H9 (cell line): ENCODE data around the gene TRIM17. TPM values are rescaled to one million over a fixed set of nuclear protein-coding genes. Genes with fewer than 3 reads are reported as not detected.
A peak's percentile ranks its signal among the peaks of the same experiment; 100 is the strongest.

ENCODE experiments used
- DNase-seq: peaks from one replicate; pipeline ENCODE4 v3.0.0-alpha.2; 2017
- H2AFZ ChIP-seq: one replicate; pipeline ENCODE4 v1.6.1; 2013; ENCODE audit warnings: mild to moderate bottlenecking, low read length, control low read depth, moderate library complexity
- H2AK5ac ChIP-seq: 2 replicates; pipeline ENCODE4 v1.6.1; 2013; ENCODE audit warnings: low read length, control low read depth, mixed read lengths; ENCODE audit not compliant: insufficient read length
- H2BK120ac ChIP-seq: one replicate; pipeline ENCODE4 v1.6.1; 2013; ENCODE audit warnings: low read depth, mild to moderate bottlenecking, low read length, control low read depth, inconsistent platforms; ENCODE audit not compliant: poor library complexity, severe bottlenecking
- H2BK12ac ChIP-seq: 2 replicates; pipeline ENCODE4 v1.6.1; 2013; ENCODE audit warnings: low read length, control low read depth, mixed read lengths, low read depth; ENCODE audit not compliant: insufficient read length
- H2BK15ac ChIP-seq: 2 replicates; pipeline ENCODE4 v1.6.1; 2013; ENCODE audit warnings: low read depth, low read length, control low read depth
- H2BK20ac ChIP-seq: one replicate; pipeline ENCODE4 v1.6.1; 2013; ENCODE audit warnings: low read depth, mild to moderate bottlenecking, low read length, control low read depth, inconsistent platforms; ENCODE audit not compliant: poor library complexity, severe bottlenecking
- H2BK5ac ChIP-seq: 2 replicates; pipeline ENCODE4 v1.6.1; 2013; ENCODE audit warnings: low read length, control low read depth, mixed read lengths; ENCODE audit not compliant: insufficient read length
- H3K14ac ChIP-seq: 2 replicates; pipeline ENCODE4 v1.6.1; 2013; ENCODE audit warnings: low read length, control low read depth; ENCODE audit not compliant: insufficient read depth
- H3K18ac ChIP-seq: 2 replicates; pipeline ENCODE4 v1.6.1; 2013; ENCODE audit warnings: low read depth, mild to moderate bottlenecking, mixed read lengths, low read length, control low read depth; ENCODE audit not compliant: insufficient read length
- H3K23ac ChIP-seq: 2 replicates; pipeline ENCODE4 v1.6.1; 2013; ENCODE audit warnings: low read length, control low read depth, mixed read lengths, low read depth; ENCODE audit not compliant: insufficient read length
- H3K23me2 ChIP-seq: 2 replicates; pipeline ENCODE4 v1.6.1; 2013; ENCODE audit warnings: low read depth, mild to moderate bottlenecking, mixed read lengths, low read length, control low read depth; ENCODE audit not compliant: insufficient read length, poor library complexity, severe bottlenecking
- H3K27ac ChIP-seq: 2 replicates; pipeline ENCODE4 v1.5.1; 2013; ENCODE audit warnings: low read length, control low read depth, mixed read lengths, low read depth; ENCODE audit not compliant: insufficient read length
- H3K27me3 ChIP-seq: 2 replicates; pipeline ENCODE4 v1.6.1; 2013; ENCODE audit warnings: low read length, control low read depth, inconsistent platforms; ENCODE audit not compliant: insufficient read depth
- H3K4ac ChIP-seq: 2 replicates; pipeline ENCODE4 v1.6.1; 2013; ENCODE audit warnings: low read depth, mild to moderate bottlenecking, control low read depth, inconsistent platforms, low read length, moderate library complexity
- H3K4me1 ChIP-seq: 2 replicates; pipeline ENCODE4 v1.6.1; 2013; ENCODE audit warnings: low read length, control low read depth, inconsistent platforms; ENCODE audit not compliant: insufficient read depth
- H3K4me2 ChIP-seq: 2 replicates; pipeline ENCODE4 v1.6.1; 2013; ENCODE audit warnings: low read length, control low read depth, mixed read lengths; ENCODE audit not compliant: insufficient read length, insufficient read depth
- H3K56ac ChIP-seq: 2 replicates; pipeline ENCODE4 v1.6.1; 2013; ENCODE audit warnings: low read depth, mild to moderate bottlenecking, mixed read lengths, low read length, control low read depth; ENCODE audit not compliant: insufficient read length
- H3K79me1 ChIP-seq: 2 replicates; pipeline ENCODE4 v1.6.1; 2013; ENCODE audit warnings: low read depth, mild to moderate bottlenecking, moderate library complexity, low read length, control low read depth, inconsistent platforms; ENCODE audit not compliant: insufficient read depth, poor library complexity, severe bottlenecking
- H3K79me2 ChIP-seq: 2 replicates; pipeline ENCODE4 v1.6.1; 2013; ENCODE audit warnings: low read length, control low read depth, inconsistent platforms; ENCODE audit not compliant: insufficient read depth
- H3K9ac ChIP-seq: 2 replicates; pipeline ENCODE4 v1.6.1; 2013; ENCODE audit warnings: low read length, control low read depth, mixed read lengths; ENCODE audit not compliant: insufficient read length; ENCODE audit errors: extremely low read depth
- H3K9me3 ChIP-seq: one replicate; pipeline ENCODE4 v1.6.1; 2013; ENCODE audit warnings: low read depth, low read length, inconsistent platforms; ENCODE audit not compliant: control insufficient read depth
- H3T11ph ChIP-seq: one replicate; pipeline ENCODE4 v1.6.1; 2013; ENCODE audit warnings: mild to moderate bottlenecking, low read length, control low read depth, inconsistent platforms
- H4K20me1 ChIP-seq: one replicate; pipeline ENCODE4 v1.6.1; 2013; ENCODE audit not compliant: control insufficient read depth, insufficient read length, insufficient read depth
- H4K5ac ChIP-seq: 2 replicates; pipeline ENCODE4 v1.6.1; 2013; ENCODE audit warnings: low read depth, mild to moderate bottlenecking, mixed read lengths, low read length, control low read depth; ENCODE audit not compliant: insufficient read length
- H4K8ac ChIP-seq: replicated peaks from 2 replicates; pipeline ENCODE4 v1.6.1; 2013; ENCODE audit warnings: low read length, control low read depth, mixed read lengths, low read depth; ENCODE audit not compliant: insufficient read length
- H4K91ac ChIP-seq: 2 replicates; pipeline ENCODE4 v1.6.1; 2013; ENCODE audit warnings: low read depth, mild to moderate bottlenecking, moderate library complexity, mixed read lengths, low read length, control low read depth; ENCODE audit not compliant: insufficient read length
- H3K27ac Mint-ChIP-seq, 3 experiments: 2 replicates in 2 of 3; 3 replicates in 1 of 3; pipeline ENCODE4 v1.8.0; 2020 to 2021; ENCODE audit warnings: mixed read lengths in 3 of 3, mild to moderate bottlenecking in 1 of 3, moderate library complexity in 1 of 3
- H3K27me3 Mint-ChIP-seq: 2 replicates; pipeline ENCODE4 v1.8.0; 2021; ENCODE audit warnings: low read depth, mild to moderate bottlenecking, moderate library complexity, mixed read lengths
- H3K36me3 Mint-ChIP-seq, 3 experiments: 2 replicates in 2 of 3; 3 replicates in 1 of 3; pipeline ENCODE4 v1.8.0; 2020 to 2021; ENCODE audit warnings: low read depth in 3 of 3, mixed read lengths in 3 of 3; ENCODE audit not compliant: insufficient read depth in 1 of 3
- H3K4me1 Mint-ChIP-seq, 2 experiments: 2 replicates each; pipeline ENCODE4 v1.8.0; 2020; ENCODE audit warnings: mixed read lengths in 2 of 2
- H3K4me3 Mint-ChIP-seq, 2 experiments: 2 replicates in 1 of 2; 3 replicates in 1 of 2; pipeline ENCODE4 v1.8.0; 2020 to 2021; ENCODE audit warnings: mild to moderate bottlenecking in 2 of 2, mixed read lengths in 2 of 2, moderate library complexity in 1 of 2
- H3K9me3 Mint-ChIP-seq, 2 experiments: 2 replicates in 1 of 2; 3 replicates in 1 of 2; pipeline ENCODE4 v1.8.0; 2020; ENCODE audit warnings: mild to moderate bottlenecking in 2 of 2, mixed read lengths in 2 of 2, moderate library complexity in 1 of 2
- CTCF ChIP-seq: fragments of 200-600 bp; sonication (generic); conservative IDR thresholded peaks from 3 replicates; pipeline ENCODE4 v1.8.0; 2021; ENCODE audit warnings: antibody characterized with exemption, mild to moderate bottlenecking
- WGBS: extraction: QIAGEN DNeasy Blood & Tissue Kit; methylation state at CpG from one replicate; pipeline ENCODE4 v1.1.7; 2013; ENCODE audit warnings: missing lambda C conversion rate, low lambda C conversion rate, mixed read lengths; ENCODE audit not compliant: insufficient read length; ENCODE audit errors: extremely low coverage; 5-methylcytosine and 5-hydroxymethylcytosine counted together
- total RNA-seq: library from RNA; stranded (reverse); gene quantifications from 2 replicates; pipeline ENCODE4 v1.2.1, GENCODE V29; 2021

TRIM17 gene
- total RNA-seq, 1 experiment from 2014 or later = 2.8 TPM

- H3K23me2 ChIP-seq = peaks cover 12% of the 10 kb centered on the region
- H3T11ph ChIP-seq = no peak overlapping the region
- H2BK20ac ChIP-seq = no peak overlapping the region
- DNase-seq = no peak
- no peak overlapping the region for H2BK12ac ChIP-seq
- no peaks in the 10 kb centered on the region for H4K20me1 ChIP-seq
- Mint-ChIP-seq H3K4me1 (peaks cover 9 to 17% of the 10 kb centered on the region in 2 experiments), H3K4me3 (peak overlapping the region; percentile 54 to 73), H3K36me3 (no peaks in the 10 kb centered on the region), H3K9me3 (no peaks in the 10 kb centered on the region), H3K27ac (no peak overlapping the region), H3K27me3 (peaks cover 48% of the 10 kb centered on the region)
- no peak overlapping the region for H3K27ac ChIP-seq
- H3K79me2 ChIP-seq = no peaks in the 10 kb centered on the region
- H3K56ac ChIP-seq = no peak overlapping the region
- H3K14ac ChIP-seq = no peak overlapping the region; the same call in 1 of the 2 replicates
- H2BK5ac ChIP-seq = no peak overlapping the region
- H3K9ac ChIP-seq = no peak overlapping the region
- H3K9me3 ChIP-seq = no peaks in the 10 kb centered on the region
- H4K8ac ChIP-seq = no peak overlapping the region
- WGBS = no CpG with 5 or more reads among the region's 5 CpGs
- H3K79me1 ChIP-seq = no peaks in the 10 kb centered on the region
- H2AFZ ChIP-seq = no peak overlapping the region
- peak overlapping the region; percentile 49 for H3K4me2 ChIP-seq
- H3K27me3 ChIP-seq = peaks cover 9% of the 10 kb centered on the region; the same call in 1 of the 2 replicates
- H4K5ac ChIP-seq = no peak overlapping the region
- H4K91ac ChIP-seq = no peak overlapping the region
- H2BK15ac ChIP-seq = no peak overlapping the region
- H3K23ac ChIP-seq = no peak overlapping the region
- no peak overlapping the region for H2BK120ac ChIP-seq
- H3K4ac ChIP-seq = no peak overlapping the region
- no peak overlapping the region for H2AK5ac ChIP-seq
- no peaks in the 10 kb centered on the region for H3K4me1 ChIP-seq
- no peak overlapping the region for H3K18ac ChIP-seq
- no peak for TF ChIP-seq CTCF
Observed at GRCh38 chr1:228377664-228378089, 39.0 kb downstream of the TRIM17 start.
